Measurements from ENCODE around the gene CHAF1B.

Gene CHAF1B

DNA sequence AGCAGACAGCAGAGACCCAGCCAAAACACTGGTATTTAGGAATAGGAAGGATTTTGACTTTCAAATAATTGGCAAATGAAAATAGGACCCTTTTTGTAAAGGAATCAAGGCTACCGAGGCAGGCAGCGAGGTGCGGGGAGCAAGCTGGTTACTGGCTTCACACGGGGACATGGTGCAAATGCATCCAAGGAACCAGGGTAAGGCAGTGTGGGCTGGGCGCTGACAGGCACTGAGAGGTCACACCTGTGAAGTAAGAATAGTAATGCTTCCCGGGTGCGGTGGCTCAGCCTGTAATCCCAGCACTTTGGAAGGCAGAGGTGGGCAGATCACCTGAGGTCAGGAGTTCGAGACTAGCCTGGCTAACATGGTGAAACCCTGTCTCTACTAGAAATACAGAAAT is 15.5 kb downstream of the CHAF1B start:
- no peak overlapping the region for H2AK5ac ChIP-seq (ENCODE audit: low read depth, low read length)
- H3K4me3 ChIP-seq (ENCODE audit: low read length in 2 of 2), result no peak overlapping the region
- no peak overlapping the region for H3K4me2 ChIP-seq (ENCODE audit: insufficient read depth, low read length, poor library complexity, severe bottlenecking)
- no peaks in the 10 kb centered on the region for H3K9me3 ChIP-seq (replicated peaks in 1 of 2; ENCODE audit: control insufficient read depth in 2 of 2, insufficient read depth in 1 of 2, low read depth in 1 of 2, low read length in 2 of 2)
- no peak overlapping the region for H2BK5ac ChIP-seq (ENCODE audit: low read length)
- no peak overlapping the region for H3K27ac ChIP-seq (replicated peaks; ENCODE audit: low read length)
- H2BK12ac ChIP-seq (ENCODE audit: low read length), result no peak overlapping the region
- H4K91ac ChIP-seq (ENCODE audit: low read depth, low read length, poor library complexity), result no peak overlapping the region
- DNase-seq (ENCODE audit: low spot score), result no peak
- no peak overlapping the region for H4K8ac ChIP-seq (ENCODE audit: low read depth, low read length)
- H3K36me3 ChIP-seq (replicated peaks in 1 of 2; ENCODE audit: control insufficient read depth in 2 of 2, insufficient read depth in 2 of 2, low read length in 2 of 2), result peaks cover 20 to 86% of the 10 kb centered on the region in 2 donors
- no peak overlapping the region for H3K23ac ChIP-seq (ENCODE audit: low read depth, low read length, poor library complexity)
- no peak overlapping the region for H3K4ac ChIP-seq (ENCODE audit: low read length)
- no peak overlapping the region for H3K9ac ChIP-seq (ENCODE audit: low read depth, low read length, poor library complexity)
- no CpG with 5 or more reads among the region's 8 CpGs for WGBS, 2 donors (ENCODE audit: extremely low coverage in 2 of 2, insufficient read length in 2 of 2, insufficient replicate concordance in 1 of 2)
- no peak overlapping the region for H3K14ac ChIP-seq (ENCODE audit: low read length)
- H3K4me1 ChIP-seq (ENCODE audit: control insufficient read depth in 2 of 2, insufficient read depth in 1 of 2, low read depth in 1 of 2, low read length in 2 of 2), result no peaks in the 10 kb centered on the region
- no peaks in the 10 kb centered on the region for H3K79me1 ChIP-seq (ENCODE audit: low read depth, low read length)
- H2BK15ac ChIP-seq (ENCODE audit: low read length), result no peak overlapping the region
- H3K27me3 ChIP-seq (ENCODE audit: control insufficient read depth in 3 of 3, insufficient read depth in 3 of 3, low read depth in 1 of 3, low read length in 3 of 3), result no peaks in the 10 kb centered on the region
- no peak overlapping the region for H2AFZ ChIP-seq (ENCODE audit: low read length)
- H3K18ac ChIP-seq (ENCODE audit: low read length), result no peak overlapping the region
- no peak overlapping the region for H2BK120ac ChIP-seq (ENCODE audit: low read depth, low read length)

DNA sequence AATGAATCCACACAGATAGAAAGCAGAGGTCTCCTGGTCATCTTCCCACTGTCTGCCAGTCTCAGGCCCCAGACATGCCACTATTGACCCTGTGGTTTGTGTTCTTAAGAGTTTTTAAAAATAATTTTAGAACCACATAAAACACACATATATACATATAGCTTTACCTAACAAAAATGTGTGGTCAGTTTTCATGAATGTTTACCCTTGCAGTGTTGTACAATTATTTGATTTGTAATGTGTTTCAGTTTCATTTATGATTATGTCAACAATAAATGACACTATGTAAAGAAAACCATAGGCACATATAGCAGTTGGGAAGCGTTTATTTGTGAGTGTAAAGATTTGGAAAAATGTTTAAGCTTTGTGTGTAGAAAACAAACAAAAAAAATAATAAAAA is 17.1 kb downstream of the CHAF1B start:
- WGBS, 2 donors (ENCODE audit: extremely low coverage in 2 of 2, insufficient read length in 2 of 2, insufficient replicate concordance in 1 of 2), result 100% methylated on average over 1 of the region's 1 CpG; no CpG with 5 or more reads in 1 of the 2 donors
- Histone ChIP-seq H2AK5ac (ENCODE audit: low read depth, low read length) (no peak overlapping the region), H3K79me1 (ENCODE audit: low read depth, low read length) (no peaks in the 10 kb centered on the region), H3K18ac (ENCODE audit: low read length) (no peak overlapping the region), H3K27ac (replicated peaks; ENCODE audit: low read length) (no peak overlapping the region), H3K14ac (ENCODE audit: low read length) (no peak overlapping the region), H2AFZ (ENCODE audit: low read length) (no peak overlapping the region), H2BK12ac (ENCODE audit: low read length) (no peak overlapping the region), H4K91ac (ENCODE audit: low read depth, low read length, poor library complexity) (no peak overlapping the region), H3K4me1 (ENCODE audit: control insufficient read depth in 2 of 2, insufficient read depth in 1 of 2, low read depth in 1 of 2, low read length in 2 of 2) (no peaks in the 10 kb centered on the region), H2BK5ac (ENCODE audit: low read length) (no peak overlapping the region), H3K9ac (ENCODE audit: low read depth, low read length, poor library complexity) (no peak overlapping the region), H3K4me3 (ENCODE audit: low read length in 2 of 2) (no peak overlapping the region), H3K4ac (ENCODE audit: low read length) (no peak overlapping the region), H3K9me3 (replicated peaks in 1 of 2; ENCODE audit: control insufficient read depth in 2 of 2, insufficient read depth in 1 of 2, low read depth in 1 of 2, low read length in 2 of 2) (no peaks in the 10 kb centered on the region), H2BK120ac (ENCODE audit: low read depth, low read length) (no peak overlapping the region), H4K8ac (ENCODE audit: low read depth, low read length) (no peak overlapping the region), H3K27me3 (ENCODE audit: control insufficient read depth in 3 of 3, insufficient read depth in 3 of 3, low read depth in 1 of 3, low read length in 3 of 3) (no peaks in the 10 kb centered on the region), H3K23ac (ENCODE audit: low read depth, low read length, poor library complexity) (no peak overlapping the region), H3K4me2 (ENCODE audit: insufficient read depth, low read length, poor library complexity, severe bottlenecking) (no peak overlapping the region), H2BK15ac (ENCODE audit: low read length) (no peak overlapping the region), H3K36me3 (replicated peaks in 1 of 2; ENCODE audit: control insufficient read depth in 2 of 2, insufficient read depth in 2 of 2, low read length in 2 of 2) (peaks cover 17 to 84% of the 10 kb centered on the region in 2 donors)
- DNase-seq (ENCODE audit: low spot score), result no peak

DNA sequence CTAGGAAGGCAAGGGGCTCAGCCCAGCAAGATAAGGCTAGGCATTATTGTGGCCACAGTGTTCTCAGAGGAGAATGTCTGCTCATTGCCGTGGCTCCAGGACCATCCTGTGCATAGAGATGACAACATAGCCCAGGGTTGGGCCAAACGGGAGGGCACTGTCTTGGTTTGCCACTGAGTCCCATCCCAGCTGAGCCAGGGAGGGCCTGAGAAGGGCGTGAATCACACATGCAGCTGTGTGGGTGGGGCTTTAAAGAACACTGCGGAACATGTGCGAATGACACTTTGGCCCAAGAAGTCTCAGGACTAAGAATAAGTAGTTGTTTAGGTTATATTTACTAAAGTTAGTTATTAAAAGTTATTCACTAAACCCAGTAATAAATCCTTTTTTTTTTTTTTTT is 18.5 kb downstream of the CHAF1B start:
- no CpG with 5 or more reads among the region's 5 CpGs for WGBS, 2 donors (ENCODE audit: extremely low coverage in 2 of 2, insufficient read length in 2 of 2, insufficient replicate concordance in 1 of 2)
- Histone ChIP-seq H3K14ac (ENCODE audit: low read length) (no peak overlapping the region), H3K9ac (ENCODE audit: low read depth, low read length, poor library complexity) (no peak overlapping the region), H2AK5ac (ENCODE audit: low read depth, low read length) (no peak overlapping the region), H4K8ac (ENCODE audit: low read depth, low read length) (no peak overlapping the region), H2BK12ac (ENCODE audit: low read length) (no peak overlapping the region), H4K91ac (ENCODE audit: low read depth, low read length, poor library complexity) (no peak overlapping the region), H3K79me1 (ENCODE audit: low read depth, low read length) (no peaks in the 10 kb centered on the region), H3K27me3 (ENCODE audit: control insufficient read depth in 3 of 3, insufficient read depth in 3 of 3, low read depth in 1 of 3, low read length in 3 of 3) (no peaks in the 10 kb centered on the region), H3K4me1 (ENCODE audit: control insufficient read depth in 2 of 2, insufficient read depth in 1 of 2, low read depth in 1 of 2, low read length in 2 of 2) (no peaks in the 10 kb centered on the region), H3K4me3 (ENCODE audit: low read length in 2 of 2) (no peak overlapping the region), H2BK15ac (ENCODE audit: low read length) (no peak overlapping the region), H3K27ac (replicated peaks; ENCODE audit: low read length) (no peak overlapping the region), H3K36me3 (replicated peaks in 1 of 2; ENCODE audit: control insufficient read depth in 2 of 2, insufficient read depth in 2 of 2, low read length in 2 of 2) (peaks cover 19 to 82% of the 10 kb centered on the region in 2 donors), H3K18ac (ENCODE audit: low read length) (no peak overlapping the region), H3K9me3 (replicated peaks in 1 of 2; ENCODE audit: control insufficient read depth in 2 of 2, insufficient read depth in 1 of 2, low read depth in 1 of 2, low read length in 2 of 2) (no peaks in the 10 kb centered on the region), H2BK120ac (ENCODE audit: low read depth, low read length) (no peak overlapping the region), H2AFZ (ENCODE audit: low read length) (no peak overlapping the region), H3K4me2 (ENCODE audit: insufficient read depth, low read length, poor library complexity, severe bottlenecking) (no peak overlapping the region), H3K23ac (ENCODE audit: low read depth, low read length, poor library complexity) (no peak overlapping the region), H3K4ac (ENCODE audit: low read length) (no peak overlapping the region), H2BK5ac (ENCODE audit: low read length) (no peak overlapping the region)
- no peak for DNase-seq (ENCODE audit: low spot score)

DNA sequence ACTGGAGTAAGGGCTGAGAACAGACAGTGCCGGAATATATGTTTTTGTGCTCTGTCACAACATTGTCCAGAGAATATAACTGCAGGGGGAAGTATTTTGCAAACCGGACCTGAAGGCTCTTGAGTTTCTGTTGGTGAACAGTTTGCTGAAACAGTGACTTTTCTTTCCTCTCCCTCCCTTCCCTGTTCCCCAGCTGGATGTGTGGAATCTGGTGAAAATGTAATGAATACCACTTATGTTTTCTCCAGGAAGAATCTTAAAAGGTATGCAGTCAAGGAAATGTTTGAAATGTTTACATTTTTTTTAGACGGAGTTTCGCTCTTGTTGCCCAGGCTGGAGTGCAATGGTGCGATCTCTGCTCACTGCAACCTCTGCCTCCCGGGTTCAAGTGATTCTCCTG is 23.4 kb downstream of the CHAF1B start:
- Histone ChIP-seq H3K79me1 (ENCODE audit: low read depth, low read length) (no peaks in the 10 kb centered on the region), H3K4ac (ENCODE audit: low read length) (no peak overlapping the region), H3K9ac (ENCODE audit: low read depth, low read length, poor library complexity) (no peak overlapping the region), H3K27ac (replicated peaks; ENCODE audit: low read length) (no peak overlapping the region), H4K8ac (ENCODE audit: low read depth, low read length) (no peak overlapping the region), H4K91ac (ENCODE audit: low read depth, low read length, poor library complexity) (no peak overlapping the region), H3K36me3 (replicated peaks in 1 of 2; ENCODE audit: control insufficient read depth in 2 of 2, insufficient read depth in 2 of 2, low read length in 2 of 2) (peaks cover 24 to 86% of the 10 kb centered on the region in 2 donors), H2BK120ac (ENCODE audit: low read depth, low read length) (no peak overlapping the region), H3K9me3 (replicated peaks in 1 of 2; ENCODE audit: control insufficient read depth in 2 of 2, insufficient read depth in 1 of 2, low read depth in 1 of 2, low read length in 2 of 2) (no peaks in the 10 kb centered on the region), H3K27me3 (ENCODE audit: control insufficient read depth in 3 of 3, insufficient read depth in 3 of 3, low read depth in 1 of 3, low read length in 3 of 3) (no peaks in the 10 kb centered on the region), H2BK12ac (ENCODE audit: low read length) (no peak overlapping the region), H3K23ac (ENCODE audit: low read depth, low read length, poor library complexity) (no peak overlapping the region), H3K4me1 (ENCODE audit: control insufficient read depth in 2 of 2, insufficient read depth in 1 of 2, low read depth in 1 of 2, low read length in 2 of 2) (no peaks in the 10 kb centered on the region), H2AFZ (ENCODE audit: low read length) (no peak overlapping the region), H3K4me3 (ENCODE audit: low read length in 2 of 2) (no peak overlapping the region), H3K4me2 (ENCODE audit: insufficient read depth, low read length, poor library complexity, severe bottlenecking) (no peak overlapping the region), H2BK15ac (ENCODE audit: low read length) (no peak overlapping the region), H2BK5ac (ENCODE audit: low read length) (no peak overlapping the region), H3K18ac (ENCODE audit: low read length) (no peak overlapping the region), H3K14ac (ENCODE audit: low read length) (no peak overlapping the region), H2AK5ac (ENCODE audit: low read depth, low read length) (no peak overlapping the region)
- no peak for DNase-seq (ENCODE audit: low spot score)
- WGBS, 2 donors (ENCODE audit: extremely low coverage in 2 of 2, insufficient read length in 2 of 2, insufficient replicate concordance in 1 of 2), result no CpG with 5 or more reads among the region's 6 CpGs

Measured in neuronal stem cell (in vitro differentiated cells).